SK-N-SH treated with all-trans-retinoic acid at 6 μM for 48 hours (cell line): Measurements from ENCODE around the gene SLC22A23.

ENCODE experiments used
- ATAC-seq: fragments of 200-7000 bp; cut with Tn5 transposase; 3 replicates; pipeline ENCODE4 v1.9.1; 2020; ENCODE audit warnings: mild to moderate bottlenecking, moderate library complexity
- ARNTL ChIP-seq: fragments of 450-650 bp; formaldehyde crosslinking; IDR thresholded peaks from 2 replicates; pipeline ENCODE4 v1.5.0; 2020; ENCODE audit warnings: low read depth, mild to moderate bottlenecking, moderate library complexity, borderline replicate concordance
- CREB5 ChIP-seq: fragments of 250-450 bp; sonication (Bioruptor Pico); IDR thresholded peaks from 2 replicates; pipeline ENCODE4 v1.5.1; 2020; ENCODE audit warnings: low read depth, mild to moderate bottlenecking, moderate library complexity
- CSDC2 ChIP-seq: fragments of 250-450 bp; sonication (Bioruptor Pico); IDR thresholded peaks from 2 replicates; pipeline ENCODE4 v1.5.0; 2020; ENCODE audit warnings: mild to moderate bottlenecking, moderate library complexity
- CSRNP3 ChIP-seq: fragments of 250-450 bp; sonication (Bioruptor Pico); IDR thresholded peaks from 2 replicates; pipeline ENCODE4 v1.5.1; 2021; ENCODE audit warnings: mild to moderate bottlenecking, moderate library complexity
- ESRRG ChIP-seq: fragments of 250-450 bp; sonication (Bioruptor Pico); IDR thresholded peaks from 2 replicates; pipeline ENCODE4 v1.6.1; 2021; ENCODE audit warnings: mild to moderate bottlenecking
- PATZ1 ChIP-seq: fragments of 250-450 bp; sonication (Bioruptor Pico); IDR thresholded peaks from 2 replicates; pipeline ENCODE4 v1.8.0; 2020; ENCODE audit warnings: mild to moderate bottlenecking, moderate library complexity, borderline replicate concordance
- POU6F1 ChIP-seq: fragments of 250-450 bp; sonication (Bioruptor Pico); IDR thresholded peaks from 2 replicates; pipeline ENCODE4 v1.8.0; 2021; ENCODE audit warnings: low read depth, mild to moderate bottlenecking, moderate library complexity, borderline replicate concordance
- RARB ChIP-seq: fragments of 250-450 bp; sonication (Bioruptor Pico); IDR thresholded peaks from 2 replicates; pipeline ENCODE4 v1.8.0; 2021; ENCODE audit warnings: mild to moderate bottlenecking, moderate library complexity
- SNAI2 ChIP-seq: fragments of 250-450 bp; sonication (Bioruptor Pico); IDR thresholded peaks from 2 replicates; pipeline ENCODE4 v1.5.0; 2020; ENCODE audit warnings: mild to moderate bottlenecking, moderate library complexity
- TCF4 ChIP-seq: fragments of 250-450 bp; sonication (Bioruptor Pico); IDR thresholded peaks from 2 replicates; pipeline ENCODE4 v1.8.0; 2021; ENCODE audit warnings: mild to moderate bottlenecking, moderate library complexity, borderline replicate concordance
- TOX ChIP-seq: fragments of 250-450 bp; sonication (Bioruptor Pico); IDR thresholded peaks from 2 replicates; pipeline ENCODE4 v1.8.0; 2021; ENCODE audit warnings: mild to moderate bottlenecking, moderate library complexity, borderline replicate concordance
- TSHZ2 ChIP-seq: fragments of 250-450 bp; sonication (Bioruptor Pico); IDR thresholded peaks from 2 replicates; pipeline ENCODE4 v1.5.0; 2020; ENCODE audit warnings: mild to moderate bottlenecking, moderate library complexity
- ZFP3 ChIP-seq: fragments of 250-450 bp; sonication (Bioruptor Pico); IDR thresholded peaks from 2 replicates; pipeline ENCODE4 v1.5.0; 2020; ENCODE audit warnings: mild to moderate bottlenecking, moderate library complexity
- ZFP30 ChIP-seq: fragments of 450-650 bp; formaldehyde crosslinking; IDR thresholded peaks from 2 replicates; pipeline ENCODE4 v1.5.0; 2022; ENCODE audit warnings: mild to moderate bottlenecking, moderate library complexity
- ZNF565 ChIP-seq: fragments of 450-650 bp; formaldehyde crosslinking; conservative IDR thresholded peaks from 2 replicates; pipeline ENCODE4 v1.5.0; 2020; ENCODE audit warnings: low read depth, mild to moderate bottlenecking, moderate library complexity
- ZNF70 ChIP-seq: fragments of 450-650 bp; formaldehyde crosslinking; IDR thresholded peaks from 2 replicates; pipeline ENCODE4 v1.5.0; 2020; ENCODE audit warnings: mild to moderate bottlenecking, moderate library complexity
- ZNF8 ChIP-seq: fragments of 450-650 bp; formaldehyde crosslinking; IDR thresholded peaks from 2 replicates; pipeline ENCODE4 v1.5.0; 2020; ENCODE audit warnings: mild to moderate bottlenecking, moderate library complexity

SLC22A23 gene

GRCh38 chr6:3415490-3415889, 41.4 kb downstream of the SLC22A23 start (continued):
- TF ChIP-seq RARB (no peak), CSRNP3 (CRISPR knock-in tag) (no peak), POU6F1 (CRISPR knock-in tag) (no peak), ZFP3 (CRISPR knock-in tag) (no peak)
- TF ChIP-seq, all 23 proteins: peak for 0

- TF ChIP-seq ARNTL (no peak), TOX (CRISPR knock-in tag) (no peak), TCF4 (no peak), TSHZ2 (no peak), ZFP30 (no peak), PATZ1 (CRISPR knock-in tag) (no peak), SNAI2 (CRISPR knock-in tag) (no peak), CSDC2 (no peak), ZNF8 (no peak), ZFP3 (CRISPR knock-in tag) (no peak), CREB5 (CRISPR knock-in tag) (no peak), ZNF565 (CRISPR knock-in tag) (no peak), RARB (no peak), ZNF70 (no peak), ESRRG (CRISPR knock-in tag) (no peak)
- TF ChIP-seq, all 23 proteins: peak for 0
- no peak for ATAC-seq
These were observed 41.8 kb downstream of the SLC22A23 start for GRCh38 chr6:3415082-3415453.

GRCh38 chr6:3414327-3415081, 42.3 kb downstream of the SLC22A23 start:
- TF ChIP-seq TSHZ2, result no peak
- ATAC-seq, result no peak
